Glutamatergic neuron (in vitro differentiated cells): Measurements from ENCODE around the gene MAP2K6. TPM values are rescaled to one million over a fixed set of nuclear protein-coding genes. Genes with fewer than 3 reads are reported as not detected.

ENCODE experiments used
- DNase-seq: peaks from one replicate; pipeline ENCODE4 v3.0.0; 2022
- H3K27ac Mint-ChIP-seq: one replicate; pipeline ENCODE4 v1.8.0; 2020; ENCODE audit warnings: mild to moderate bottlenecking, mixed read lengths, inconsistent platforms; ENCODE audit not compliant: unreplicated experiment
- H3K27me3 Mint-ChIP-seq: one replicate; pipeline ENCODE4 v1.8.0; 2020; ENCODE audit warnings: mild to moderate bottlenecking, moderate library complexity, mixed read lengths, inconsistent platforms; ENCODE audit not compliant: unreplicated experiment
- H3K36me3 Mint-ChIP-seq: one replicate; pipeline ENCODE4 v1.8.0; 2020; ENCODE audit warnings: mild to moderate bottlenecking, mixed read lengths, inconsistent platforms; ENCODE audit not compliant: unreplicated experiment
- H3K4me1 Mint-ChIP-seq: one replicate; pipeline ENCODE4 v1.8.0; 2020; ENCODE audit warnings: mild to moderate bottlenecking, low read depth, mixed read lengths, inconsistent platforms; ENCODE audit not compliant: unreplicated experiment
- H3K4me3 Mint-ChIP-seq: one replicate; pipeline ENCODE4 v1.8.0; 2020; ENCODE audit warnings: mild to moderate bottlenecking, mixed read lengths, inconsistent platforms; ENCODE audit not compliant: unreplicated experiment
- H3K9me3 Mint-ChIP-seq: one replicate; pipeline ENCODE4 v1.8.0; 2020; ENCODE audit warnings: mild to moderate bottlenecking, moderate library complexity, mixed read lengths, inconsistent platforms; ENCODE audit not compliant: unreplicated experiment
- CTCF ChIP-seq: fragments of 200-600 bp; sonication (generic); IDR thresholded peaks from one replicate; pipeline ENCODE4 v1.5.0; 2021; ENCODE audit not compliant: partially characterized antibody, unreplicated experiment
- long read RNA-seq: library from polyadenylated mRNA; unstranded; transcript quantifications from one replicate; pipeline ENCODE4 v2.0.0, GENCODE V29; 2020; ENCODE audit not compliant: unreplicated experiment
- total RNA-seq: library from RNA; stranded (reverse); fragmentation: NEBNext Ultra II Directional; extraction: Animal tissue kit (Norgen Biotek cat#: 25700); gene quantifications from one replicate; pipeline ENCODE4 v1.2.1, GENCODE V29; 2021; ENCODE audit not compliant: unreplicated experiment

MAP2K6 gene
- 28.3 TPM for total RNA-seq
- long read RNA-seq, full-length matches to known transcripts = 13 of 14 reads
- long read RNA-seq, partial matches to known transcripts = 0 of 14 reads
- long read RNA-seq, other reads (novel, unspliced or antisense) = 1 of 14 reads

GRCh38 chr17:69414408-69415274, at the start of gene MAP2K6:
TSS of gene MAP2K6 (plus strand) at chr17:69414697. CDS start at chr17:69414985, 288 bp downstream.
- no peak within 1 kb of the TSS for H3K27ac Mint-ChIP-seq
- H3K27me3 Mint-ChIP-seq = no peaks in the 10 kb centered on the region
- H3K9me3 Mint-ChIP-seq = no peaks in the 10 kb centered on the region
- H3K36me3 Mint-ChIP-seq = no peaks in the 10 kb centered on the region
- TF ChIP-seq CTCF = no peak
- no peaks in the 10 kb centered on the region for H3K4me1 Mint-ChIP-seq
- H3K4me3 Mint-ChIP-seq = no peak within 1 kb of the TSS
- DNase-seq = peak; percentile 82

GRCh38 chr17:69367298-69367697, 47.2 kb upstream of the MAP2K6 start:
- no peak for TF ChIP-seq CTCF
- no peaks in the 10 kb centered on the region for H3K36me3 Mint-ChIP-seq
- no peak overlapping the region for H3K4me3 Mint-ChIP-seq
- DNase-seq = no peak
- H3K9me3 Mint-ChIP-seq = no peaks in the 10 kb centered on the region
- H3K4me1 Mint-ChIP-seq = no peaks in the 10 kb centered on the region
- no peak overlapping the region for H3K27ac Mint-ChIP-seq
- no peaks in the 10 kb centered on the region for H3K27me3 Mint-ChIP-seq

GRCh38 chr17:69373069-69373468, 41.4 kb upstream of the MAP2K6 start:
- Mint-ChIP-seq H3K9me3 (no peaks in the 10 kb centered on the region), H3K4me1 (no peaks in the 10 kb centered on the region), H3K27me3 (no peaks in the 10 kb centered on the region), H3K4me3 (no peak overlapping the region), H3K36me3 (no peaks in the 10 kb centered on the region), H3K27ac (no peak overlapping the region)
- no peak for DNase-seq
- no peak for TF ChIP-seq CTCF

GRCh38 chr17:69375229-69375628, 39.3 kb upstream of the MAP2K6 start:
- no peaks in the 10 kb centered on the region for H3K9me3 Mint-ChIP-seq
- no peak overlapping the region for H3K27ac Mint-ChIP-seq
- H3K36me3 Mint-ChIP-seq = no peaks in the 10 kb centered on the region
- no peak for DNase-seq
- TF ChIP-seq CTCF = no peak
- H3K4me1 Mint-ChIP-seq = no peaks in the 10 kb centered on the region
- no peaks in the 10 kb centered on the region for H3K27me3 Mint-ChIP-seq
- H3K4me3 Mint-ChIP-seq = no peak overlapping the region

GRCh38 chr17:69388822-69389442, 25.6 kb upstream of the MAP2K6 start:
- H3K9me3 Mint-ChIP-seq = no peaks in the 10 kb centered on the region
- H3K27ac Mint-ChIP-seq = no peak overlapping the region
- DNase-seq = no peak
- H3K36me3 Mint-ChIP-seq = no peaks in the 10 kb centered on the region
- no peak for TF ChIP-seq CTCF
- peaks cover 2% of the 10 kb centered on the region for H3K27me3 Mint-ChIP-seq
- H3K4me3 Mint-ChIP-seq = no peak overlapping the region
- no peaks in the 10 kb centered on the region for H3K4me1 Mint-ChIP-seq
